NT2/D1 (cell line): ENCODE results near the gene SDS.

Experiments used
- SUZ12 ChIP-seq: IDR thresholded peaks from 2 replicates; pipeline ENCODE4 v1.6.1; 2011; ENCODE audit not compliant: insufficient read length, insufficient read depth; ENCODE audit errors: extremely low read depth
- ZNF274 ChIP-seq: IDR thresholded peaks from 2 replicates; pipeline ENCODE4 v1.6.1; 2011; ENCODE audit warnings: mild to moderate bottlenecking, low read depth, low read length

GRCh38 chr12:113414519-113415038 is 10.9 kb upstream of the SDS start:
- TF ChIP-seq SUZ12 (no peak), ZNF274 (no peak)
